CD4-positive, alpha-beta T cell (primary cell): ENCODE results near the gene SASH1. TPM values are rescaled to one million over a fixed set of nuclear protein-coding genes. Genes with fewer than 3 reads are reported as not detected.

Experiments used
- ATAC-seq: fragments of 200-7000 bp; cut with Tn5 transposase; one replicate; pipeline ENCODE4 v1.10.0; 2022; ENCODE audit warnings: mild to moderate bottlenecking; ENCODE audit not compliant: poor library complexity
- CTCF ChIA-PET: fragments of 350-600 bp; sonication (Branson Sonifier 250); formaldehyde crosslinking; loops from one replicate; lab custom pipeline; 2021; ENCODE audit warnings: antibody characterized with exemption, inconsistent platforms; lab: Charles Lee
- POLR2A ChIA-PET: fragments of 350-600 bp; sonication (Branson Sonifier 250); formaldehyde crosslinking; loops from one replicate; lab custom pipeline; 2021; ENCODE audit warnings: antibody characterized with exemption, inconsistent platforms; lab: Charles Lee
- DNase-seq, 14 experiments: peaks; one replicate each; pipeline ENCODE4 v3.0.0-alpha.2; 2013 to 2020; ENCODE audit warnings: mixed read lengths in 2 of 14
- H3K27ac ChIP-seq, 2 donors: one replicate each; pipeline versions ENCODE4 v1.5.1 to v1.7.0; 2013; ENCODE audit warnings: low read length in 2 of 2, low read depth in 1 of 2, mild to moderate bottlenecking in 1 of 2
- H3K27me3 ChIP-seq, 2 experiments: 1 replicate in 1 of 2; 2 replicates in 1 of 2; pipeline versions ENCODE4 v1.6.1 to v1.7.0; 2013; ENCODE audit warnings: low read length in 2 of 2, control low read depth in 1 of 2, mild to moderate bottlenecking in 1 of 2, moderate library complexity in 1 of 2; ENCODE audit not compliant: insufficient read depth in 2 of 2, control insufficient read depth in 1 of 2
- H3K36me3 ChIP-seq: one replicate; pipeline ENCODE4 v1.6.1; 2013; ENCODE audit warnings: low read length, control low read depth; ENCODE audit not compliant: insufficient read depth
- H3K4me1 ChIP-seq: one replicate; pipeline ENCODE4 v1.6.1; 2013; ENCODE audit warnings: low read length, control low read depth; ENCODE audit not compliant: insufficient read depth
- H3K4me3 ChIP-seq: one replicate; pipeline ENCODE4 v1.5.1; 2013; ENCODE audit warnings: mild to moderate bottlenecking, low read length, moderate library complexity
- H3K9me3 ChIP-seq, 2 experiments: 1 replicate in 1 of 2; 2 replicates in 1 of 2; pipeline versions ENCODE4 v1.6.1 to v1.7.0; 2013; ENCODE audit warnings: low read length in 2 of 2, mild to moderate bottlenecking in 2 of 2, control low read depth in 1 of 2, moderate library complexity in 1 of 2; ENCODE audit not compliant: control insufficient read depth in 1 of 2, insufficient read depth in 1 of 2
- H3K27ac Mint-ChIP-seq: one replicate; pipeline ENCODE4 v1.8.0; 2020; ENCODE audit warnings: mixed read lengths
- H3K27me3 Mint-ChIP-seq: one replicate; pipeline ENCODE4 v1.8.0; 2021; ENCODE audit warnings: mixed read lengths
- H3K36me3 Mint-ChIP-seq: one replicate; pipeline ENCODE4 v1.8.0; 2021; ENCODE audit warnings: low read depth, mixed read lengths
- H3K4me1 Mint-ChIP-seq: one replicate; pipeline ENCODE4 v1.8.0; 2021; ENCODE audit warnings: low read depth, mixed read lengths
- H3K4me3 Mint-ChIP-seq: one replicate; pipeline ENCODE4 v1.8.0; 2020; ENCODE audit warnings: mild to moderate bottlenecking, mixed read lengths
- H3K9me3 Mint-ChIP-seq: one replicate; pipeline ENCODE4 v1.8.0; 2020; ENCODE audit warnings: mixed read lengths
- intact Hi-C, 2 experiments: fragments of 100-400 bp; cut with DNase I in 1 of 2; cut with micrococcal nuclease in 1 of 2; formaldehyde crosslinking; loops; one replicate each; pipeline versions ENCODE4 v1.15.1 to v1.9.0; 2023 to 2025; cut with DNase I, micrococcal nuclease
- total RNA-seq, 174 experiments: library from RNA in 2 of 174; stranded (reverse) in 2 of 174; gene quantifications; one replicate each; pipeline ENCODE4 v1.2.3 and lab custom pipeline; 2021 to 2026
- TF ChIP-seq, protein P1 (sequence below): fragments of 200-600 bp; IDR thresholded peaks from one replicate; pipeline ENCODE4 v1.8.0; 2022; ENCODE audit warnings: antibody characterized with exemption, mild to moderate bottlenecking

SASH1 gene
- total RNA-seq, 2 experiments from 2014 or later, result 0.58 to 0.75 TPM

DNA sequence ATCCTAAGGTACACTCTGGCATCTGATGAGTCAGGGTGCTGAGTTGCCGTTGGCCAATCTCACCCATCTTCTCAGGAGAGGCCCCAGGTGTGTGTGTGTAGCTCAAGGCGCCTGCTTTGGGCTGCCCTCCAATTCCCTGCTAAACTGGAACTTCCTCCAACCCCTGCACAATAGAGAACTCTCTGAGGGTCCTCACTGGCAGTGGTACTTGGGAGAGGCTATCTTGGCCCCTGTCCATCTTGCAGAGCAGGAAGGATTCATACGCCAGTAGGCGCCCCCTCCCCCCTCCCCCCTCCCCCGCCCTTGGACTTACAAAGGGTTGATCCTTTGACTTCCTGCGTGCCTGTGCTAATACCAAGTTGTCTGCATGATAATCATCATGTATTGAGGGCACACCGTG, 173.6 kb downstream of the SASH1 start:
- TF ChIP-seq, protein P1, sequence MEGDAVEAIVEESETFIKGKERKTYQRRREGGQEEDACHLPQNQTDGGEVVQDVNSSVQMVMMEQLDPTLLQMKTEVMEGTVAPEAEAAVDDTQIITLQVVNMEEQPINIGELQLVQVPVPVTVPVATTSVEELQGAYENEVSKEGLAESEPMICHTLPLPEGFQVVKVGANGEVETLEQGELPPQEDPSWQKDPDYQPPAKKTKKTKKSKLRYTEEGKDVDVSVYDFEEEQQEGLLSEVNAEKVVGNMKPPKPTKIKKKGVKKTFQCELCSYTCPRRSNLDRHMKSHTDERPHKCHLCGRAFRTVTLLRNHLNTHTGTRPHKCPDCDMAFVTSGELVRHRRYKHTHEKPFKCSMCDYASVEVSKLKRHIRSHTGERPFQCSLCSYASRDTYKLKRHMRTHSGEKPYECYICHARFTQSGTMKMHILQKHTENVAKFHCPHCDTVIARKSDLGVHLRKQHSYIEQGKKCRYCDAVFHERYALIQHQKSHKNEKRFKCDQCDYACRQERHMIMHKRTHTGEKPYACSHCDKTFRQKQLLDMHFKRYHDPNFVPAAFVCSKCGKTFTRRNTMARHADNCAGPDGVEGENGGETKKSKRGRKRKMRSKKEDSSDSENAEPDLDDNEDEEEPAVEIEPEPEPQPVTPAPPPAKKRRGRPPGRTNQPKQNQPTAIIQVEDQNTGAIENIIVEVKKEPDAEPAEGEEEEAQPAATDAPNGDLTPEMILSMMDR, result no peak
- H3K9me3 ChIP-seq, result no peaks in the 10 kb centered on the region
- ATAC-seq (no peak), DNase-seq (no peak)
- H3K27ac ChIP-seq, result no peak overlapping the region
- H3K27me3 ChIP-seq, result no peaks in the 10 kb centered on the region
- Mint-ChIP-seq H3K27me3 (peaks cover 32% of the 10 kb centered on the region), H3K9me3 (no peaks in the 10 kb centered on the region), H3K4me3 (no peak overlapping the region), H3K4me1 (no peaks in the 10 kb centered on the region), H3K36me3 (no peaks in the 10 kb centered on the region), H3K27ac (no peak overlapping the region)
- no peaks in the 10 kb centered on the region for H3K4me1 ChIP-seq
- H3K4me3 ChIP-seq, result no peak overlapping the region
- ChIA-PET CTCF (no interaction called here), POLR2A (no interaction called here)
- intact Hi-C loops, result no loop called here
- no peaks in the 10 kb centered on the region for H3K36me3 ChIP-seq

- intact Hi-C loops, result no loop called here
- H3K36me3 Mint-ChIP-seq, result no peaks in the 10 kb centered on the region
These were observed 174.0 kb downstream of the SASH1 start for GRCh38 chr6:148516617-148517016.

GRCh38 chr6:148517470-148517869, 174.8 kb downstream of the SASH1 start:
- H3K9me3 Mint-ChIP-seq, result no peaks in the 10 kb centered on the region
- Histone ChIP-seq H3K4me1 (no peaks in the 10 kb centered on the region), H3K4me3 (no peak overlapping the region), H3K36me3 (no peaks in the 10 kb centered on the region), H3K9me3 (no peaks in the 10 kb centered on the region), H3K27ac (no peak overlapping the region), H3K27me3 (no peaks in the 10 kb centered on the region)
- no peaks in the 10 kb centered on the region for H3K4me1 Mint-ChIP-seq
- H3K27ac Mint-ChIP-seq, result no peak overlapping the region
- H3K36me3 Mint-ChIP-seq, result no peaks in the 10 kb centered on the region
- peaks cover 28% of the 10 kb centered on the region for H3K27me3 Mint-ChIP-seq
- TF ChIP-seq, protein P1, result no peak
- ATAC-seq, result no peak
- no peak overlapping the region for H3K4me3 Mint-ChIP-seq
- POLR2A ChIA-PET, result no interaction called here
- CTCF ChIA-PET, result no interaction called here
- DNase-seq, result no peak
- intact Hi-C loops, result no loop called here

More at GRCh38 chr6:148516617-148517016, 174.0 kb downstream of the SASH1 start:
- no peaks in the 10 kb centered on the region for H3K9me3 ChIP-seq
- no peaks in the 10 kb centered on the region for H3K4me1 Mint-ChIP-seq
- no peaks in the 10 kb centered on the region for H3K9me3 Mint-ChIP-seq
- no peaks in the 10 kb centered on the region for H3K27me3 ChIP-seq
- H3K4me3 ChIP-seq, result no peak overlapping the region
- ChIA-PET CTCF (no interaction called here), POLR2A (no interaction called here)
- no peaks in the 10 kb centered on the region for H3K36me3 ChIP-seq
- no peak overlapping the region for H3K27ac Mint-ChIP-seq
- ATAC-seq (no peak), DNase-seq (no peak)
- TF ChIP-seq, protein P1, result no peak
- H3K4me3 Mint-ChIP-seq, result no peak overlapping the region
- H3K27me3 Mint-ChIP-seq, result peaks cover 30% of the 10 kb centered on the region
- no peak overlapping the region for H3K27ac ChIP-seq
- no peaks in the 10 kb centered on the region for H3K4me1 ChIP-seq
